Breast epithelium (tissue), 4 donors: ENCODE measurements around the gene GCC1. TPM values are rescaled to one million over a fixed set of nuclear protein-coding genes. Genes with fewer than 3 reads are reported as not detected.

ENCODE experiments used
- DNase-seq, 2 donors: peaks; one replicate each; pipeline ENCODE4 v3.0.0-alpha.2; 2019; ENCODE audit warnings: low spot score in 2 of 2
- H3K27ac ChIP-seq, 2 donors: fragments of 200-600 bp; sonication (generic) in 1 of 2; one replicate each; pipeline ENCODE4 v1.5.1; 2016 to 2019; ENCODE audit warnings: mild to moderate bottlenecking in 1 of 2
- H3K27me3 ChIP-seq, 2 donors: fragments of 200-600 bp; sonication (generic) in 1 of 2; one replicate each; pipeline versions ENCODE4 v1.5.1 to v1.6.0; 2017 to 2019; ENCODE audit warnings: control low read depth in 1 of 2, mild to moderate bottlenecking in 1 of 2
- H3K36me3 ChIP-seq: fragments of 200-600 bp; one replicate; pipeline ENCODE4 v1.5.1; 2019
- H3K4me1 ChIP-seq, 2 donors: fragments of 200-600 bp; sonication (generic); one replicate each; pipeline ENCODE4 v1.5.1; 2016 to 2019; ENCODE audit warnings: control low read depth in 1 of 2
- H3K4me3 ChIP-seq, 3 donors: fragments of 200-600 bp; sonication (generic); 1 replicate in 2 of 3; 2 replicates in 1 of 3; pipeline ENCODE4 v1.5.1; 2016 to 2019; ENCODE audit warnings: mild to moderate bottlenecking in 3 of 3, moderate library complexity in 2 of 3
- H3K9me3 ChIP-seq, 2 donors: fragments of 200-600 bp; sonication (generic) in 1 of 2; one replicate each; pipeline ENCODE4 v1.5.1; 2016 to 2019; ENCODE audit warnings: control low read depth in 1 of 2
- CTCF ChIP-seq, 3 donors: fragments of 450-650 bp; IDR thresholded peaks; one replicate each; pipeline ENCODE4 v1.5.1; 2016 to 2017; ENCODE audit warnings: antibody characterized with exemption in 3 of 3, mild to moderate bottlenecking in 3 of 3, moderate library complexity in 3 of 3
- POLR2A ChIP-seq: fragments of 450-650 bp; IDR thresholded peaks from one replicate; pipeline ENCODE4 v1.6.1; 2016; ENCODE audit warnings: antibody characterized with exemption, mild to moderate bottlenecking, moderate library complexity
- POLR2AphosphoS5 ChIP-seq, 3 donors: sonication (generic); formaldehyde crosslinking; IDR thresholded peaks; one replicate each; pipeline ENCODE4 v1.6.1; 2017; ENCODE audit warnings: antibody characterized with exemption in 3 of 3
- intact Hi-C: fragments of 100-400 bp; cut with DNase I; formaldehyde crosslinking; loops from one replicate; pipeline ENCODE4 v1.15.1; 2023; ENCODE audit warnings: low total_unique reads
- total RNA-seq, 3 donors: library from RNA; depleted of rRNA; stranded (reverse); fragments of >200 nt; gene quantifications; one replicate each; pipeline ENCODE4 v1.1.0, GENCODE V29; 2016

The GCC1 gene
- total RNA-seq, 3 donors from 2014 or later = 17.8 to 23.6 (median 19.0) TPM

- no peak for DNase-seq
- H3K4me3 ChIP-seq = no peak overlapping the region
- H3K36me3 ChIP-seq = no peaks in the 10 kb centered on the region
- no peaks in the 10 kb centered on the region for H3K9me3 ChIP-seq
- TF ChIP-seq POLR2A (no peak), POLR2AphosphoS5 (IDR thresholded peaks at IDR 0.05) (no peak), CTCF (IDR thresholded peaks at IDR 0.05) (no peak)
- intact Hi-C loops = no loop called here
- H3K27ac ChIP-seq = no peak overlapping the region
- H3K27me3 ChIP-seq = peaks cover under 1 to 7% of the 10 kb centered on the region in 2 donors
- no peaks in the 10 kb centered on the region for H3K4me1 ChIP-seq
Observed at GRCh38 chr7:127625331-127625730, 39.9 kb upstream of the GCC1 start.

DNA sequence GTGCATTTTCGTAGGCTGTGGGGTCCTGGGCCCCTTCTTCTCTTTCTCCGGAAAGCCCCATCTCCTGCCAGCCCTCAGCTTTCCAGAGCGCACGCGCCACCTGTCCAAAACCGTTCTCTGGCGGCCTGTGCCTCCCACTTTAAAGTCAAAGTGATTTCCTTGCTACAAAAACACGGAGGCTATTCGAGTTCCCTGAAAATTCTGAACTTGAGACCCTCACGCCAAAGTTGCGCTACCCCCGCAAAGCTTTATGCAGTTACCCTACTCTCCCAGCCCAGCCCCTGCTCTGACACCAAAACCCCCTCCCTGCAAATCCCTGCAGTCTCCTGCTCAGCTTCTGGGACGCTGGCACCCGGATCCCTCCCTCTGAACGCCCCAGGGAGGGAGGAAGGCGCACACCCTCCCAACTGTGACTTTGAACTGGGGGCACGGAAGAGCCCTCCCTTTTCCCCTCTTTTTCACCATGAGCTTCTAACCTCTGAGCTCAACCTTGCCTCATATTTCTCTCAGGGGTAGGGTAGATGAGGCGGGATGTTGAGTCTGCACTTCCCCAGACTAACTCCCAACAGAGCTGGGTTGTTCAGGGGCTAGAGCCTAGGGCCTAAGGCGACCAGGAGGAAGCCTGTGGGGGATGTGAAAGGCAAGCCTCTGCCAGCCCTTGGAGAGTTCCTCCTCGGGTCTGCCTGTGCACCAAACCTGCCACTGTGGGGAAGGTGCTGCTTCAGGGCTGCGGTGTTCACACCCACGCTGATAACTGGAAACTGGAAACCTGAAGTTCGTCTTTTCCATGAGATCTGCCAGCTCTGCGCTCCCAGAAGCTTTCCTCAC lies 35.2 kb upstream of the GCC1 start:
- no peak overlapping the region for H3K27ac ChIP-seq
- no peaks in the 10 kb centered on the region for H3K4me1 ChIP-seq
- TF ChIP-seq POLR2A (no peak), POLR2AphosphoS5 (IDR thresholded peaks at IDR 0.05) (no peak), CTCF (IDR thresholded peaks at IDR 0.05) (no peak)
- no peaks in the 10 kb centered on the region for H3K9me3 ChIP-seq
- no peak overlapping the region for H3K4me3 ChIP-seq
- DNase-seq = no peak
- intact Hi-C loops = no loop called here
- no peaks in the 10 kb centered on the region for H3K36me3 ChIP-seq
- H3K27me3 ChIP-seq = peaks cover 3 to 47% of the 10 kb centered on the region in 2 donors

- TF ChIP-seq POLR2A (no peak), CTCF (IDR thresholded peaks at IDR 0.05) (no peak), POLR2AphosphoS5 (IDR thresholded peaks at IDR 0.05) (no peak)
- no peaks in the 10 kb centered on the region for H3K4me1 ChIP-seq
- H3K9me3 ChIP-seq = no peaks in the 10 kb centered on the region
- intact Hi-C loops = no loop called here
- H3K36me3 ChIP-seq = no peaks in the 10 kb centered on the region
- peaks cover 3 to 55% of the 10 kb centered on the region in 2 donors for H3K27me3 ChIP-seq
- DNase-seq = no peak
- H3K4me3 ChIP-seq = no peak overlapping the region
- H3K27ac ChIP-seq = no peak overlapping the region
Observed at GRCh38 chr7:127619681-127620405, 34.4 kb upstream of the GCC1 start.

DNA sequence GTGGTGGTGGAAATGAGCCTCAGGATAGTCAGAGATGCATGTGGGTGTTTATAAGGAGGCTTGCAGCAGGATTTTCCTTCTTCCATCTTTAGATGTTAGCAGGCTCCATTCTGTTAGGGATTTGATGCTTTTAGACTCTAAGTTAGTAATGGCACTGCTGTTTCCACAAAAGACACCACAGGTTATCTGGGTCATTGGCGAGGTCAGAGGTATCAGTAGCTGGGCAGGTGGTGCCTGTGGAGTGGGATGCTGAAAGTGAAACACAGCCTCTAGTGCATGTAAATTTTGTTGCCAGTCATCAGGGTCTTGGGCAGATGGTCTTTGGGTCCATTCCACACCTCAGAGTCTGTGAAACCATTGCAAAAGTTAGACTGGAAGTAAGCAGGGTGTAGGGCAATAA lies 33.4 kb upstream of the GCC1 start:
- H3K9me3 ChIP-seq = no peaks in the 10 kb centered on the region
- H3K4me1 ChIP-seq = no peaks in the 10 kb centered on the region
- H3K27ac ChIP-seq = no peak overlapping the region
- no peaks in the 10 kb centered on the region for H3K36me3 ChIP-seq
- TF ChIP-seq CTCF (IDR thresholded peaks at IDR 0.05) = no peak
- no peak for TF ChIP-seq POLR2A
- no peak for TF ChIP-seq POLR2AphosphoS5 (IDR thresholded peaks at IDR 0.05)
- peaks cover 3 to 60% of the 10 kb centered on the region in 2 donors for H3K27me3 ChIP-seq
- intact Hi-C loops = no loop called here
- DNase-seq = no peak
- H3K4me3 ChIP-seq = no peak overlapping the region

GRCh38 chr7:127618042-127618441 lies 32.6 kb upstream of the GCC1 start, which contains the start of gene PAX4:
PAX4 (minus strand) TSS chr7:127618142; CDS start chr7:127615928, 2,214 bp downstream.
- TF ChIP-seq POLR2A = no peak
- TF ChIP-seq POLR2AphosphoS5 (IDR thresholded peaks at IDR 0.05) = no peak
- TF ChIP-seq CTCF (IDR thresholded peaks at IDR 0.05) = no peak
- no peak for DNase-seq
- intact Hi-C loops = no loop called here

More at GRCh38 chr7:127618042-127618441, 32.6 kb upstream of the GCC1 start, which contains the start of gene PAX4:
- Histone ChIP-seq H3K36me3 (no peaks in the 10 kb centered on the region), H3K4me3 (no peak within 1 kb of the TSS), H3K4me1 (no peaks in the 10 kb centered on the region), H3K27me3 (peaks cover 3 to 60% of the 10 kb centered on the region in 2 donors), H3K9me3 (no peaks in the 10 kb centered on the region), H3K27ac (no peak within 1 kb of the TSS)
